HG03045 (cell line): ENCODE measurements around the gene CATSPER3.

Experiments
- ATAC-seq: cut with Tn5 transposase; IDR thresholded peaks from one replicate; pipeline ENCODE4 v1.9.1; 2021; ENCODE audit warnings: mild to moderate bottlenecking, moderate library complexity; ENCODE audit not compliant: unreplicated experiment

Gene CATSPER3

DNA sequence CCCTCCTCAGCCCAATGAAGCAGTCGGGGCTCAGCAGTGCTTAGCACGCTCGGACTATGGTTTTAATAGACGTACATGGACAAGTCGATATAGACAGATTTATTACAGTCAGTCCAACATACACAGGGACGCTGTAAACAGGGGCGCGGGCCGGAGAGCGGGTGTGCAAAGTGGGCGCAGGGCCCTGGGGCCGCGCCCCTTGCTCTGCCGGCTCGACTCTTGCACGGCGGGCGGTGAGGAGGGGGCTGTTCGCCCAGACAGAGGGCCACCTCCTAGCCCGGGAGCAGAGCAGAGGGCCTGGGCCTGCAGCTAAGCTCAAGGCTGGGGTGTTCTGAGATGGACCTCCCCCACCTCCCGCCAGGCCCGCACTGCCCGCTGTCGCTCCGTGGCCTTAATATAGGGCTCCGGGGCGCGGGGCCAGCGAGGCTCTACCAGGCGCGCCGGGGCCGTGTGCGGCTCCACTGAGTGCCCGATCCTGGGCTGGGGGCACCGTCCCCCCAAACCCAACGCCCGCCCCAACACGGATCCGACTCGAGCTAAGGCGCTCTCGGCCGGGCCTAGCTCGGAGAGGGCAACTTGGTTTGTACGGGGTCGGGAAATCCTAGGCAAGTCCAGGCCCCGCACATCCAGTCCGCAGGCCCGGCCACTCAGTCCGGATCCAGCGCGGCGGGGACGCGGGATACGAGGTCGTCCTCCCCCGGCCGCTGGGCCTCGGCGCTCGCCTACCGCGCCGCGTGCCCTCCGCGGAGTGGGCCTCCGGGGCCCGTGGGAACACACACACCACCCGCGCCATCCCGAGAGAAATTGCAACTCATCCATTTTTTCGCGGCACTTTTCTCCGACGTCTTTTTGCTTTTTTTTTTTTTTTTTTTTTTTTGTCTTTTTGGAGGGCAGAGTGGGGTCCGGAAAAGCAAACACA, 60.2 kb downstream of the CATSPER3 start:
- ATAC-seq, result no peak

DNA sequence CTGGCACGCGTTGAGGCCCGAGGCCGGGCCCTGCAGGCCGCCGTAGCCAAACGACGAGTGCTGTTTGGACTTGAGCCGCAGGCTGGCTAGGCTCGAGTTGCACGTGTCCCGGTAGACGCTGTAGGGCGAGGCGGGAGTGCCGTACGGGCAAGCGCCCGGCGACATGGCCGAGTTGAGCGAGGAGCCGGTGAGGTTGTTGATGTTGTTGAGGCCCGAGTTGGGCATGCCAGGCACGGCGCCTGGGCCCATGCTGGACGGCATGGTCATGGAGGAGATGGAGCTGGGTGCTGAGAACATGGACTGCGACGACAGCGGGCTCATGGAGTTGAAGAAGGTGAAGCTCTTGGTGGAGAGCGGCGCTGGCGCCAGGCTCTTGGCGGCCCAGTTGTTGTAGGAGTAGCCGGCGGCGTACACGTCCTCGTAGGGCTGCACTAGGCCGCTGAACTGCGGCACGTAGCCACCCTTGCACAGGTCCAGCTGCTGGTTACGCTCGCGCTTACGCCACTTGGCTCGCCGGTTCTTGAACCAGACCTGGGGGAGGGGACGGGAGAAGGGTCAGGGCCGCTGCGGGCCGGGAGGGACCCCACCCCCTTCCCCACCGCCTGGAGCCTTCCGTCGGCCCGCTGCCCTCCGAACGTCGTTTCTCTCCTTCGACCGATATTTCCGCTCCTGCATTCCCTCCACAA, 61.2 kb downstream of the CATSPER3 start:
- no peak for ATAC-seq

DNA sequence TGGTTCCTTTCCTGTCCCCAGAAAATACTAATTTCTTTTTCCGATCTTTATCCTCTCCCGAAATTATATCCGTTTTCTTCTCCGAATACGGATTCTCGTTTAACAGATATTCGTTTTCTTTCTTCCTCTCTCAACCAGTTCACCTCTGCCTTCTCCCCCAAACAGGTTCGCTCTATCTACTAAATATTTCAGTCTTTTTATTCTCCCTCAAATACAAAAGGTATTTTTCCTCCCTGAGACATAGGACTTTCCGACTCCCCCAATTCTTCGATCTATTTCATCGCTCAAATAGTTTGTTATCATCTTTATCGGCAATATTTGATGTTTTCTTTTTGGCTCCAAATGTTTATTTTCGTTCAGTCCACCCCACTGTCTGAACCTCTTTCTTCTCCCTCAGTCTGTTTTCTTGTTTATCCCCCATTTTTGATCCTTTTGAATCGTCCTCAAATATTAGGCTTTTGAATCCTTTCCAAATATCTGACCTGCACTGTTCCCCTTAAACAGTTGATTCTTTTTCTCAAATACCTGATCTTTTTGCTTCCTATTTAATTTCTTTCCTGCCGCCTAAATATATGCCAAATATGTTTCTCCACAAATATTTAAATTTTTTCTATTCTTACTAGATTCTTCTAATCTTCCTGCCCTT, 61.9 kb downstream of the CATSPER3 start:
- ATAC-seq, result no peak

DNA sequence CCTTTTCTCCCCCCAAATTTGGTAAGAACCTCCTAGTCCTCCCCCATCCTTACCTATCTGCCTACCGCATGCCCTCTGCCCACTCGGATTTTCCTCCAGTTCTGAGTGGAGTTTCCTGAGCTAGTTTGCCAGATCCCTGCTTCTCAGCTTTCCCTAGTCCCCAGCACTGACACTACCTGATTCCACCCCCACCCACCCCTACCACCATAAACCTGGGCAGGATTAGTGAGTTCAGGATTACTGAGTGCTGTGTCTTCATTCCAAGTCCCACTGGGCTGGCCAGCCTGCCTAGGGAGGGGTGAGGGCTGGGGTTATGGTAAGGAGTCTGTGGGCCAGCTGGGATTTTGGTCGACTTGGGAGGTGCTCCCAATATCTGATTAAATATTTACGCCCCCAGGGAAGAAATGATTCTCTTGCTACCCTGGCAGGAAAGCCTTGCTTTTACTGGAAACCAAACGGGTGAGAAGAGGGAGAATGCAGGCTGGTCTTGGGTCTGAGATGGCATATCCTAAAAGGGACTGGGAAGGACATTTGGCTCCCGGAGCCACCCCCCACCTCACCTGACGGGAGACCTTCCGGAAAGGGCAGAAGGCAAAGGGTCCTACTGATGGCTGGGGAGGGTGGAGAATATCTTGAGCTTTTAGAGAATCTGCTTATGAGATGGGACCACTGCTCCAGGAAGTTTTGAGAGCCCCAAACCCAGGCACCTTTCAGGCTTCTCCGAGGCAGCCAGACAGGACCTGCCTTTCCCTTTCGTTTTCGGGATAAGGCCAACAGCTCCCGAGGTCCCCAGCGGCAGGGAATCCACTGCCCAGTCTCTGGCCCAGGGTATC, 62.6 kb downstream of the CATSPER3 start:
- ATAC-seq, result no peak

DNA sequence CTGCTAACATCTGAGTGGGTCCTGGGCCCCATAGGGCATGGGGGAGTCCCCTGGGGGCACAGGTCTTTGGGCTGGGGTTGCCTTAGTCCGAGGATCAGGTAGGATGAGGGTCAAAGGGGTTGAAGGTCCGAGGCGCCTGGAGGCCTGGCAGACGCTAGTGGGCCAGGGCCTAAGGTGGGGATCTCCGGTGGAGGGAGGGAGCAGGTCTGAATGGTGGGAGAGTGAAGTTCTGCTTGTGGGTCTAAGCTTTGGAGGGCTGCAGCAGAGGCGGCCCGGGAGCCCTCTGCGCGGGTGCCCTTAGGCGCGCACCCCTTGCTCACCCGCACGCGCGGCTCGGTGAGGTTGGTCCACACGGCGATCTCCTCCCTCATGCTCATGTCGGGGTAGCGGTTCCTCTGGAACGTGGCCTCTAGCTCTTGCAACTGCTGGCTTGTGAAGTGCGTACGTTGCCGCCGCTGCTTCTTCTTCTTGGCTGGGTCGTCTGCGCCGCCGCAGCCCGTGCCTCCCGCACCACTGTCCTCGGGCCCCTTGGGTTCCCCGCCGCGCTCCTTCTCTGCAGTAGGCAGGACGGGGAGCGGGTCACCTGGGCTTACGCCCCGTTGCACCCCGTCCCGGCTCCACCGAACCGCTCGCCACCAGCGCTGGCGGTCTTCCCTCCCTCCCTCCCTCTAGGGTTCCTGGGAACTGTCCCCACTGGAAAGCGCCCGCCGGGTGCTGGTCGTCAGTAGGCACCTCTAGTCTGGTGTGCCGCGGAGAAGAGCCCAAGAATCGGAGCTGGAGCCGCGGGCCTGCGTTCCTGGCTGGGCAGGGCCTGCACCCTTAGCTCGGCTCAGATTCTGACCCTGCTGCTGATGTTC, 63.5 kb downstream of the CATSPER3 start:
- no peak for ATAC-seq

DNA sequence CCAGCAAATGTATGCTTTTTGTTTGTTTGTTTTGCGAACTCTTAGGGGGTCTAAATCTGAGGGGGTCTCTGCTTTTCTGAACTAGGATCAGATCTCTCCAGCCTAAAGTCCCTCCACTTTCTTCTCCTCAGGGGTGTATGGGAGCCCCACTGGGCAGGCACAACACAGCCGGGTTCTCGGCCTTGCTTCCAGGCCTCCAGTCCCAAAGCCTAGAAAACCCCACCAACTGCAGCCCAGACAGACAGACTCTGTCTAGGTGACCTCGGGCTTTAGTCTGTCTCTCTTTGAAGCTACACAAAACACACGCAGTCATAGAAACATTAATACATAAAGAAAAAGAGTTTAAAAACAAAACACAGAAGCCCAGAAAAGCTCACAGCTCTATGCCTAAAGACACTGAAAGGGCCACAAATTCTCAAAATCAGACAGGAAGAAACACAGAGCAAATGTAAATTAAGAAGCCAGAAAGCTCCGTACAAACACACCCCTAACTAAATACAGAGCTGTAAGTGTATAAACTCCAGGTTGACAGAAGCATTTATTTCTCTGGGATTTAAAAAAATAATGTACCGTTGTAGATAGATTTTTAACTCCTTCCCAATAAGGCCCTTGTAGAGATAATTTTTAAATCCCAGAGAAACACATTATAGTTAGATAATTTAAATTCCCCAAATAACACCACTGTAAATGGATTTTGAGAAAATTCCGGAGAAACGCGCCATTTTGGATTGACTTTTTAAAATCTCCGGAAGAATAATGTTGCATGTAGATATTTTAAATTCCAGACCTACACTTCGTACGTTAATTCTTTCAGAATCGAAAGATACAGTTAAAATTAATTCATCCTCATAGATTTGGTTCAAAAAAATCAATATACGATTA, 64.3 kb downstream of the CATSPER3 start:
- ATAC-seq, result no peak

DNA sequence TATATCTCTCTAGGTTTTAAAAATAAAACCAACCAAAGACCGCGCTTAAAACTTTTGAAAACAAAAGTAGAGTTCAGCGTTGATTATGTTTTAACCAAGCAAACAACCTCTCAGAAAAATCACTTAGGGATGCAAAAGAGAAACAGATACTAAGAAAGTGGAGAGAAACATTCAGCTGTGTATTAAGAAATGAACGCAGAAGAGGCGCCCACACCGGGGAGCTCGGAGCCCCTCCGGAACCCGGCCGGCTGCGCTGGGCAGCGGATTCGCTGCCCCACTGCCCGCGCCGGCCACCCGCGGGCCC, 64.9 kb downstream of the CATSPER3 start:
- no peak for ATAC-seq

DNA sequence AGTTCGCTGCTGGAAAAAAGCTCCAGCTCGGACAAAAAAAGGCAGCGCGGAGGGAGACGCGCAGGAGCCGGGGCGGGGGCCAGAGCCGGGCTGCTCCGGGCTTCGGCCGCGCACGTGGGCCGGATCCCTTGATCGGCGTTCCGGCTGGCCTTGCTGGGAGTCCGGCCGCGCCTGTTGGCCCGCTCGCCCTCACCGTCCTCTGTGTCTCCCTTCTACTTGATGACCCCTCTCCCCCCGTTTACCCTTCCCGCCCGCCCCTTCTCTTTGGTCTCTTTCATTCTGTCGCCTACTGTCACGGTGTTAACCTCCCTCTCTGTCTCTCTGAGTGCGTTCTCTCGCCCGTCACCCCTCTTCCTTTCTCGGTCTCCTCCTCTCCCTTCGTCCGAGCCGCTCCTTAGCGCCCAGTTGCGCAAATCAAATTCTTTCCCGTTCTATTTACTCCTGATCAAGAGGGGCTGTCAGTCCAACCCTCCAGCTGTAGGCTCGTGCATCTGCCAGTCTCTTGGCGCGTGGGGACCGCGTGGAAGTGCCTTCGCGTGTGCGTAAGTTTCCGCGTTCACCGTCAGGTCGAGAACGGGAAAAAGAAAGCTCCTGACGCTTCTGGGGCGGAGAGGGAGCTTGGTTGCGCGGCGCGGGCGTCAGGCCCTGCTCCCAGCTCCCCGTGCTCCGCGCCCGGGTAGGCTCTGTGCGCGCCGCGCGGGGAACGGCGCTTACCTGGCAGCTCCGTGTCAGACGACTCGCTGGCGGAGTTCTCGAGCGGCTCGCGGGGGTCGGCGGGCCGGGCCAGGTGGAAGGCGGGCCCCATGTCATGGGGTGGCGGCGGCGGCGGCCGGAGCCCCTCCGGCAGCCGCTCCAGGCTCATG, 65.5 kb downstream of the CATSPER3 start:
- no peak for ATAC-seq

DNA sequence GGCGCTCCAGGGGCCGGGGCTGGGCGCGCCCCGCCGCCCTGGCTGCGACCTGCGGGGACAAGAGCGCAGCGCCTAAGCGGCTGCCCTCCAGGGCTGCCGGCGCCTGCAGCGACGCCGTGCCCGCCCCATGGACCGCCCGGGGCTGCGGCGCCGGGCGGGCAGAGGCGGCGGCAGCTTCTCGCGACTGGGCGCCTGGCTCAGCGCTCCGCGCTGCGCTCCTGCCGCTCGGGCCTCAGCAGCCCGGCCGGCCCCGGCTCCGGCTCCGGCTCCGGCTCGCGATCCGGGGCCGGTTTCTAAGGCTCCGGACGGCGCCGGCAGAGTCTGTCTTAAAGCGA, 66.2 kb downstream of the CATSPER3 start, which contains the start of gene PITX1:
Gene PITX1 (minus strand): TSS at position 328 of the 335 bp plus-strand sequence. CDS start 347 bp downstream, outside the sequence.
- peak; percentile 35 for ATAC-seq

DNA sequence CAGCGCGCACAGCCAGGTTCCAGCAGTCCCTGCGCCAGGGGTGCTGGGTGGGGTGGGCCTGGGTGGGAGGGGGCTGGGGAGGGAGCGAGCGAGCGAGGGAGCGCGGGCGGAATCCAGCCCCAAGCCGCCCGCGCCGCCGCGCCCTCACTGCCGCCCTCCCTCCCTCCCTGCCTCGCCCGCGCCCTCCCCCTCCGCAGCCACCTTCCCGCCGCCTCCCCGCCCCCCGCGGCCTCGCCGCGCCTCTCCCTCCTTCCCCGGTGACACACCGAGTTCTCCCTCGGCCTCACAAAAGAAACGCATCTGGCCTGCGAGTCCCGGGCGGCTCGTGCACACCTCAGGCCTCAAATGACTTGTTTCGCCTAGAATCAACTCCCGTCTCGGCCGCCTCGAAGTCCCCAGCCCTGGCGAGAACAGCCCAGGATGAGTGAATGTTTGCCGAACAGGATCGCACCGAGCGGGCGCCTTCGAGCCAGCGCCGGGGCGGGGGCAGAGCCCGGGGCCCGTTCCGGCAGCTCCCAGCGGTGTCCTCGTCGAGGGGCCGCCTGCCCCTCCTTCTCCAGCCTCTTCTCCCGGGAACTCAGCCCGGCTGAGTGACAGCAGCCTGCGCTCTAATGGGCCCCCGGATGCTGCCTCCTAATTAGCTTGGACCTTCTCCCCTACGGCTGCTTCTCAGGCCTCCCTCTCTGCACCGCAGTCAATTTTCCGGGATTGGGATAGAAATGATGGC, 66.7 kb downstream of the CATSPER3 start:
- no peak for ATAC-seq

DNA sequence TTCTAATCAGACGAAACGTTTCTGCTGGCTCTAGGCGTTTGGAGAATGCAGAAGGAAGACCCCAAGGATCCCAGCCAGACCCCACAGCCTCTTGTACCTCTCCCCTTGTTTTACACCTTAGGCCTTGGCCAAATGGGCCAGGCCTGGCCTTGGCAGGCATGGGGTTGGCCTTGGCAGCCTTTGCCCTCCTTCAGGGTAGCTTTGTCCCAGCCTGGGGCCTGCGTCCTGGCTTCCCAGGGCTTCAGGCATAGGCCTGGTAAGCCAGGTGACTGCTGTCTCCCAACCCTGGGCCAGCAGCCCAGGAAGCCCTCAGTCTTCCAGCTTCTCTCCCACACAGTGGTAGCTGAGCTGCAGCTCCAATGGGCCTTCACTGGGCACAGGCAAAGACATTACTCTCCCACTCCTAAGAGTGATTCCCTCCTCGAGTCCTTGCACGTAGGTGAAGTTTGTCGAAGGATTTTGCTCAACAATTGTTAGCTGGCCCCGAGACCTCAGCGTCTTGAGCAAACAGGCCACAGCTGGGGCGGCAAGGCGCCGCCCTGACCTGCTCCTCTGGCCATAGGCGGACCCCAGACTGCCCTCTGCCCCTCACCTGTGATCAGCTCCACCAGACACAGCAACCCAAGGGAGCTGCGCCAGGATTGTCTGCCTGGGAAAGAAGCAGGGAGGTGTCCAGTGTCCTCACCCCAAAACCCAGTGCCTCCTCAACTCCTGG, 67.4 kb downstream of the CATSPER3 start:
- no peak for ATAC-seq

DNA sequence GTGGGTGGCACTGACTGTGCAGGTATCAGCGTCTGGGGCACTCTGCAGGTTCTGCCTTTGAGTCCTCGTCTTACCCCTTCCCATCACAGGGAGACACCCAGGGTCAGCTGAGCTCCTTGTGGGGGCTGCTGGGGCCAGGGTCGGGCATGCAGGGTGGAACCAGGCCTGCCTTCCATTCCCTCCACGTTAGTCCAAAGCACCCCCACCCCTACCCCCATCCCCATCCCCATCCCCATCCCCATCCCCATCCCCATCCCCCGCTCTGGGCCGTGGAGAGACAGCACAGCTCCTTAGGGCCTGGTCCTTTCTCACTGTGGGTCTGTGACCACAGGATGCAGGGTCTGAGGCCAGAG, 67.9 kb downstream of the CATSPER3 start:
- no peak for ATAC-seq

DNA sequence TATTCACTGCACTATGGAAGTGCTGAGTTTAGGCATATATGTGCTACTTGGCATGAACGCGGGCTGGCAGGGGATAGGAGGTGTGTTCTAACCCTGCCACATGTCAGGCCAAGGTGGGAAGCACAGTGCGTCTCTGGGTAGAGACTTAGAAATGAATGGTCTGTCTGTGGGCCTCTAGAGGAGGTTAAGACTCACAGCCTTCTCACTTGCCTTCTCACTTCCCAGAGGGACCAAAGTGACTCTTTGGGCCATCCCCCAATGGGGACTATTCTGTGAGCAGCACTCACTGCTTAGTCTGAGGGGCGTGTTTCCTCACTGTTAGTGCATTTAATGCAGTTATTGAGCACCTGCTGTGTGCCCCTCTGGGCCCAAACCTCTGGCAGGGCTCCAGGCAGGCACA, 68.7 kb downstream of the CATSPER3 start:
- ATAC-seq, result no peak

DNA sequence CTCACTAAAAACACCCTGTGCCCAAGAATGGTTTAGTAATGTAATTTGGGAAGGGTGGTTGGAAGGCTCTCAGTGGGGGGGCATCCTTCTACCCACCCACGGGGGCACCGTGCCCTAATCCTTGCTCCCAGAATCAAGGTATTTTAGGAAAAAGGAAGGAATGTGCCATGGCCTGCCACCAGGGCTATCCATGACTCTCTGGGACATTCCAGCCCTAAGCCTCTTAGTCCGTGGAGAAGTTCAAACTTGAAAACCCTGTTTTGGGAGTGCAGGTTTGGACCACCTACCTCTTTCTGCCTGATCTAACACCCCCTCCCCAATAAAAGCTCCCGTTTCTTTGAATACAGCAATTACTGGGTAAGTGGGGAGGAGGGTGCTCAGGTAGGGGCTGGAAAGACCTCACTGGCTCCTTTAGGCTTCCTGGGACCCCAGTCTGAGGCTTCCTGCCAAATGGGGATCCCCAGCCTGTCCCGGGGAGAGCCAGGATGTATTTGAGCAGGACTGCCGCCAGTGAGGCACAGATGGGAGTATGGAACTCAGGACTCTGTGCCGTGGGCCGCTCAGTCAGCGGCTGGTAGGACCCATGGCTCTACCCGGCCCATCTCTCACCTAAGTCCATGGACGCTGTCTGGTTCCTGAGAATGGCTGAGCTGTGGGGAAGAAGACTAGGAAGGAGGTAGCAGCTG, 70.0 kb downstream of the CATSPER3 start:
- ATAC-seq, result no peak

DNA sequence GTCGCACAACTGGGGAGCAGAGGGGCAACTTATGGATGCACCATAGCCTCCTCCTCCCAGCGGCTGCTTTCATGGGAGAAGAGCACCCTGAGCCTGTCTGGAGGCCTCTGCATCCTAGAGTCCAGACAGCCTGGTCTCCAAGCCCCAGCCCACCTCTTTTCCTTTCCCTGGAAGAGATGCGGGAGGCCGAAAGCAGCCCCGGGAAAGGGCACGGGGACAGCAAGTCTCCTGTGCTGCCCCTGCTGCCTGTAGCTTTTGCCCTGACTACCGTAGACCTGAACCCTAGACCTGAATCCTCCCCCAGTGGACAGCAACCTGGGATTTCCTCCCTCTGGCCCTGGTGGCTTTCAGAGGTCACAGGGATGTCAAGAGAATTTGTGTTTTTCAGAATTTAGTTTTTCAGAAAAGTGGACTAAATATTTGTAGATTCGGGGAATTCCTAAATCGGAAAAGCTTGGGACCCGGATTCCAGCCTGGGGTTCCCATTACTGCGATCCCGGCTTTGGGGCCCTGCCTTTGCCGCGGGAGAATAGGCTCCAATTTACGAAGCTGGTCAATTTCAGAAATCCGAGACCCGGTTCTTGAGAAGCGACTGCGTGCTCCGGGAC, 70.6 kb downstream of the CATSPER3 start:
- ATAC-seq, result no peak

DNA sequence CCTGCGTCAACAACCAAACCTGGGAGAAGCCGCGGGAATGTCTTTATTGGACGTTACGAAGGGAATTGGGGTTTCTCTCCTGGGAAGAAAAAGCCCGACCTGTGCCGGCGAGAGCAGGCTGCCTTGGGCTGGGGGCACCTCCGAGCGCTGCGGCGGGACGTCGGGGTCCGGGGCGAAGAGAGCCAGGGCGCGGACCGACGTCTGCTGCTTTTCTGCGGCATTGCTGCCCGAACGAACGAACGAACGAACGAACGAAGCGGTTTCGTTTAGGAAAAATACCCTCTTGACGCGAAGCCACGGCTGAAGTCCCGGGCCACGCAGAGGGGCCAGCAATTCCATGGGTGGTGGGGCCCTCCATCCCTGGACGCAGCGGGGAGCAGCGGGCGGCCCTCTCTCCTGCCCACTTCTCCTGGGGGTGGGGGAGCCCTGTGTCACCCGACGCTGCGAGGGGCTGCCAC, 71.1 kb downstream of the CATSPER3 start:
- no peak for ATAC-seq
